NT2/D1 (cell line): Measurements from ENCODE around the gene GPR156.

Experiments
- SUZ12 ChIP-seq: IDR thresholded peaks from 2 replicates; pipeline ENCODE4 v1.6.1; 2011; ENCODE audit not compliant: insufficient read length, insufficient read depth; ENCODE audit errors: extremely low read depth
- YY1 ChIP-seq: IDR thresholded peaks from 2 replicates; pipeline ENCODE4 v1.6.1; 2011; ENCODE audit not compliant: insufficient read length, insufficient read depth
- ZNF274 ChIP-seq: IDR thresholded peaks from 2 replicates; pipeline ENCODE4 v1.6.1; 2011; ENCODE audit warnings: mild to moderate bottlenecking, low read depth, low read length

- TF ChIP-seq YY1 (no peak), ZNF274 (no peak), SUZ12 (no peak)
Measured at GRCh38 chr3:120140098-120140742, 144.8 kb downstream of the GPR156 start.
